GM21529 (cell line): ENCODE results near the gene TDRD10.
"Not testable (repeated sequence)": the region's sequence is repeated elsewhere in the genome, so short reads cannot be mapped to it uniquely, and the experiment has no call there.

ENCODE experiments used
- ATAC-seq: cut with Tn5 transposase; IDR thresholded peaks from one replicate; pipeline ENCODE4 v1.9.1; 2021; ENCODE audit not compliant: unreplicated experiment

Gene TDRD10

DNA sequence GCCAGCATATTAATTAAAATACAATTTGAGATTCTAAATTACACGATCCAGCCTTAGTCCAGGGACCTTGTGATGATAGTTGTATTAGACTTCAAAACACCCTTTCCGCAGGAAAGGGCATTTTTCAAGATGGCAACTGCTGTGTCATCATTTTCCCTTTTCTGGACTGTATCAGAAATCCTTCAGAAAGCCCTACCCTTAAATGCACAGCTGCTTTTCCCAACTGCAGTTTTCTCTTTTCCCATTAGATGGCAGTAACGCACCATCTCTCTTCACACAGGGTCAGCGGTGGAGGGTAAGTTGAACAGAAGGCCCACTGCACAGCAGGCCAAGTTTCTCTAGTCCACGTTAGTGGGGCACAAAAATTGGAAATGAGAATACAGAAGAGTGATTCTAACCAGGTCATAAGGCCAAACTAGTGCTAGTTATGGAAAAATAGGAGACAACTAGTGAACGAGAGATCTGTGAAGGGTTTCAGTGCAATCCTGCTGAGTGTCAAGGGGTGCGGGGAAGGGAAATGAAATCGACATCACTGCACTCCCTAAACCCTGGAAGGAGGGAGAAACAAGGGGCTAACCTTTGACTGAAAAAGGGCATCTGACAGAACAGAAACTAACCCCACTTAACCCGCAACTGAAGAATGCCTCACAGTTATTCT lies 22.1 kb upstream of the TDRD10 start:
- ATAC-seq = no peak

DNA sequence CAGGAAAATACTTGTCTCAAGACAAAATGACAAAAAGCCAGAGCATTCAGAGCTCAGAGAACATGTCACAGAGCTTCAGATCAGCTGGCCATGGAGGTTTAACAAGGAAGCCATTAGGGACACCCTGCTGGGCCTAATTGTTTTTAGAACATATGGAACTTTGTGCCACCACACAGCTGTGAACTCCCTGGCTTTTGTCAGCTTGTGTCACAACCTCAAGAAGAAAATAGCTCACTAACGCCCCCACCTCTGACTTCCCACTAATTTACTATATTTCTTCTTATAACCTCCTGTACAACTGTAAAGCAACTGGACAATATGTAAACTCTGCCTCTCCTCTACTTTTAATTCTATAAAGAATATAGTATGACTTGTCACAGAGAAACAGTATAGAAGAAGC lies 21.0 kb upstream of the TDRD10 start:
- no peak for ATAC-seq

DNA sequence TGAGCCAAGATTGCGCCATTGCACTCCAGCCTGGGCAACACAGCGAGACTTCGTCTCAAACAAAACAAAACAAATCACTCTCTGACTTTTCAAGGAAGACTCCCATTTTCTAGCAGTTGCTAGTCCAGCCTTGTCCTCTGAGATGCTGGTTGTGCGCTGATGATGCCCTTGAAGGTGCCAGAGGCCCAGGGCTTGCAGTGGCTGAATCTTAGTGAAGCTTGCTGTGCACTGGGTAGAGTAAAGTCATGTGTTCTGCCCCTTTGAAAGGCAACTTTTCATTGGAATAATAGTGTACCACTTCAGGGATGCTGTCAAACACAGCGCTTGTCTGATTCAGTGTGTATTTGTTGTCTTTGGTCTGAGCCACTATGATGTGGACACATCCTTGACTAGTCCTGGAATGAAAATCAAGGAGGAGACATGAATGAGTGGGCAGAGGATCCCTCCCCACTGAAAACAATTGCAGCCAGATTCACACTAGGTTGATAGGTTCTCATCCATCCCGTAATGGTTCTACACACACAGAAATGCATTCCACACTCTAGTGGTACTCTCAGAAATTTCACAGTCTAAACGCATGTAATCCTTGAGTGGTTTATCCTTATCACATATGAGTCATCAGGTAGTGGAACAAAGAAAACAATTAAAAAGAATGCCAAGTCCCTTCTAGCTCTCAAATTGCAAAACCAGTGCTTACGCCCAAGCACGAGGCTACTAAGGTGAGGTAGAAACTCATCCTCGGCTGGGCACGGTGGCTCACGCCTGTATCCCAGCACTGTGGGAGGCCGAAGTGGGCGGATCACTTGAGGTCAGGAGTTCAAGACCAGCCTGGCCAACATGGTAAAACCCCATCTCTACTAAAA lies 17.8 kb upstream of the TDRD10 start:
- ATAC-seq = no peak

- no peak for ATAC-seq
These were observed 16.9 kb upstream of the TDRD10 start for GRCh38 chr1:154485106-154485505.

DNA sequence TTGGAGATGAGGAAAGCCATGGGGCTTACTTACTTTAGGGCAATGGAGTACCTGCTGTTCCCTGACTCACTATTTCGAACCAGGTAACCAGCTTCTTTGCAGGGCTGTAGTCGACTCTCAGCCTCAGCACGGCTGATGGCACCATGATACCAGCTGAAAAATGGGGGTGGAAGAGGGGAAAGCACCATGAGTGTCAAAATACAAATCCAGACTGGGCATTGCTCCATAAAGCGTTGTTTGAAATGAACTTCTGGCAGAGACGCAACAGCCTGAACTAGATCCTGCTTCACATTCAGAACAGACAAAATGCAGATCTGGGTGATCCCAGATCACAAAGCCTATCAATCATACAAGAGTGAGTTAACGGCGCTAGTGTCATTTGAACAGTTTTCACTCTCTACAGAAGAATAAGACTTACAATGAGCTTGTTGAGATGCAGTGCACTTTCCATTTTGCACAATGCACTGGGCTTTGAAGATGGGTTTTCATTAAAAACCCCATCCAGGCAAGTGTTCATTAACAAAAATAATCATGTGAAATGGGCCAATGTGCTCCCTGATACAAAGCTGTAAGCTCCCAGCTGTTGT lies 16.0 kb upstream of the TDRD10 start:
- ATAC-seq = no peak

- not testable (repeated sequence) for ATAC-seq
These were observed 15.3 kb upstream of the TDRD10 start for GRCh38 chr1:154486756-154487155.

DNA sequence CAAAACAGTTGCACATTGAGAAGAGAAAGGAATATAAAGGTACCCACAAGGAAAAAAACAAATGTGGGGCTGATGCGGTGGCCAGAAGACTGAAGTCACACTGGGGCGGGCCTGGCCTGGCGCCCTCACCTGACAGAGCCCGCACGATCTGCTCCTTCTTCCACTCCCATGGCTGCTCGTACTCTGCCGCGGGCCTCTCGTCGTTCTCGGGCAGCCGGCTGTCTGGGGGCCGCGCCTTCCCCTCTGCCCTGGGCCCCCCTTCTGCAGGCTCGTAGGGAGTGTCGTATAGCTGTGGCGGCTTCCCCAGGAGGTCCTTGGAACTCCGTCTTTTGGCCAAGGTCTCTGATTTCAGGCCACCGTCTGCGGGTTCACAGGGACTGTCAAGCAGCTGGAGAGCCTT lies 13.1 kb upstream of the TDRD10 start:
- no peak for ATAC-seq

DNA sequence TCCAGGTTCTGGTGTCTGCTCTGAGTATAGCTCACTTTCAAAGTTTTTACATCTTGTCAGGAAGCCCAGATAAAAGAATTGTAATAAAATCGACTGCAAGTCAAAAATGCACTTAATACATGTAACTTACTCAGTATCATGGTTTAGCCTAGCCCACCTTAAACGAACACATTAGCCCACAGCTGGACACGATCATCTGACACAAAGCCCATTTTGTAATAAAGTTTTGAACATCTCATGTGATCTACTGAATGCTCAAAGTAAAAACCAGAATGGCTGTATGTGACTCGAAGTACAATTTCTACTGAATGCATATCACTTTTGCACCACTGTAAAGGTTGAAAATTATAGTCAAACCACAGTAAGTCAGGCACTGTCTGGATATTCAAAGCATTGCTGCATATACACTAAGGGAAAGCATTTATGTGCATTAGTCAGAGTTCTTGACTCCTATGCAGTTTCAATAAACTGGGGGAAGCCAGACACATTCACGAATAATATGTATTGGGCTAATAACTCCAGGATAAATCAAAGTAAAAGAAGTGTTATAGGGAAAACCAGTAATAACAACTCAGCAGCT lies 12.2 kb upstream of the TDRD10 start:
- ATAC-seq = no peak

GRCh38 chr1:154490317-154490716 lies 11.7 kb upstream of the TDRD10 start:
- no peak for ATAC-seq

DNA sequence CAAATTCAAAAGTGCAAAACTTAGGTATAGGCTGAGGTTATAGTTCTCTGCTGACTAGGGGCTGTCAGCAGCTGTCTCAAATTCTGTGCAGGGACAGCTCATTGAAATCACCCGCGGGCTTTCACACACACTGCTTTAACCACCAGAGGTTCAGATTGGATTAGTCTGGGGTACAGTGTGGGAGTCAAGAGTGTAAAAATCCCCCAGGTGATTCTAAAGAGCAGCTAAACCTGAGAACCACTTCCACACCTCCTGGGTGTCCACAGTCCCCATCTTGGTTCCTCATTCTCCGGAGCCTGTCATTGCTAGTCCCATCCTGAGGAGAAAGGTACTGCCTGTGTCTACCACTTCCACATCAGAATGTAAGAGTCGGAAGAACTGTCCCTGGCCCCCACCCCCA lies 9.9 kb upstream of the TDRD10 start:
- ATAC-seq = no peak

- ATAC-seq = no peak
These were observed 8.7 kb upstream of the TDRD10 start for GRCh38 chr1:154493276-154493675.

DNA sequence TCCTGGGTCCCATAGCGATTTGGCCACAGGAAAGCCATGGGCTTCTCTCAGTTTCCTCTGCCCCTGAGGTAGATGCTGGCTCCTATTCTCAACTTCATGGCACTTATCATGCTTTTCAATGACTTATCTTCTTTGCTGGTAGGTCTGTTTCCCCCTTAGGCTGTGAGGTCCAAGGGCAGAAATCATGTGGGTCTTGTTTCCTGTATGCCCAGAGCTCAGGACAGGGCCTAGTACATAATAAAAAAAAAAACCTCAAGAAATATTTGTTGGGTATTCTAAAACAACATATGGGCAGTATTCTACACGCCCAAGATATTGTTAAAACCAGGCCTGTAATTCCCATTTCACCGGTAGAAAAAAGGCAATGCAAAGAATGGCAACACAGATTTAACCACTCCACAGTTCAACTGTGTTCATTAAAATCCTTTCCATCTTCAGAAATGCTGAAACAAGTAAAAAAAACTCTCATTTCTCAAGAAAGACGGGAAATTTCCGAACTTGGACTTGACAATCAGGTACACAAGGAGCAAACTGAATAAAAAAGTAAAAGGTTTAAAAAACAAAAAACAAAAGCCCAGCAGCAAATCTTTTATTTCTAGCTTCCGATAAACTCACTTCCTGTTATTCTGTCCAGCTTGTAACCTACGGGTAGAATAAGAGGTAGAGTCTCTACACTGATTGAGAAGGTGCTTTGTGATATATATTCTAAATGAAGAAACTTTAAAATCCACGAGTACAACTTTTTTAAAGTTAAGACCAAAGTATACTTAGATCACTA lies 6.3 kb upstream of the TDRD10 start:
- no peak for ATAC-seq

DNA sequence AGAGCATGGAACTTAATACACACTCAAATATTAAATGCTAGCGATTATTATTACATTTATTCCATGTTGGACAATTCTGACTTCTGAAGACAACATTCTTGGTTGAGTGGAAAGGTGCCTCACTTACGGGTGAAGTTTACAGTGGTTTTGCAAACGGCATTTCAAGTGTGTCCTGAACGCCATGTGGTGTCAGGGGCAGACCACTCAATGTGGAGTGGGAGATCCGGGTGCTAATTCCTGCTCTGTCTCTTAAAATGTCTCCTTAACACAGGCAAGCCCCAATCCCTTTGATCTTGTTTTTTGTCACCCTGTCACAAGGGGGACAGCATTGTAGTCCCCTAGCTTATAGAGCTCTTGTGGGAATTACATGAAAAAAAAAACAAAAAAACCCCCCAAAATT lies 5.6 kb upstream of the TDRD10 start:
- ATAC-seq = no peak

DNA sequence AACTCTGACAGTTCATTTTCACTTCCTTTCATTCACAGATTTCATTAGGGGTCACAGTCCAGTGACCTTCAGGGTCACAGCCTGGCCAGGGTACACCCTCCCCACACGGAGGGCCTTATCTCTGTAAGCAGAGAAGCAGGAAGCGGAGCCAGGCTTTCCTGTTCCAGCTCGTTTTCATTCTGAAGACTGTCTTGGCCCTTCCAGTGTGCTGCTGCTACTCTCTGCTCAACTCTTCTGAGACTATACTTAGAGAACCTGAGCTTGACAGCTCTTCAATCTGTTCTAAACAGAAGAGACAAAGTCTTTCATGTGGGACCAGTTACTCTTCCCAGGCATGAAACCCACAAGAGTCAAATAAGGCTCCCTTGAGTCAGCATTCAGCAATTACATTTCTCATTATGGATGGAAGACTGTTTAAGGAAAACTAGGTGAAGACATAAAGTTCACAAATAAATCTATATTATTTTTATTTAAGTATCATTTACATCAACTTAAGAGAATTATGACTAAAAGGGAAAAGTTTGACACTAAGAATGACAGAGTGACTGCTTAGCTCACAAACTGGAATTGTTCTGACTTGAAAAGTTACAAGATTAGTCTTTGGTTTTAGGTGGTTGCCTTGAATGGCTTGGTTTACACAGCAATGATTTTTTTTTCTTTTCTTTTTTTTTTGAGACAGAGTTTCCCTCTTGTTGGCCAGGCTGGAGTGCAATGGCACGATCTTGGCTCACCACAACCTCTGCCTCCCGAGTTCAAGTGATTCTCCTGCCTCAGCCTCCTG lies 4.8 kb upstream of the TDRD10 start:
- peak; percentile 50 for ATAC-seq

- ATAC-seq = no peak
These were observed 2.6 kb upstream of the TDRD10 start for GRCh38 chr1:154499446-154499845.

DNA sequence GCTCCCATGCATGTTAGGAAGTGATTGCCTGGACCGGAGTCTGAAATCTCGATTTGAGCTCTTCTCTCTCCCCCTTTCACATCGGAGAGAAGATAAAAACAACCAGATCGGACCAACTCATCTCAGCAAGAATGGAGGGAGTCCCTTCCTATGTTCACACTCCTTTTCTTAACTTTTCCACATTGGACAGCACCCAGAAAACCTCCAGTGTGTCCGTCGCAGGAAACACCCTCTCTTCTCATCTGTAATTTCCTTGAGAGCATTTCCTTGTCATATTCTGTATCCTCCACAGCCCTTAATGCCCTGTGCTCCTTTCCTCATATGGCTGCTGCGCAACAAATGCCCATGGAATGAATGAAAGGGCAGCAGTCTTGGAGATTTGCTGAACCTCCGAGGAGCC lies 1.5 kb upstream of the TDRD10 start:
- no peak for ATAC-seq

DNA sequence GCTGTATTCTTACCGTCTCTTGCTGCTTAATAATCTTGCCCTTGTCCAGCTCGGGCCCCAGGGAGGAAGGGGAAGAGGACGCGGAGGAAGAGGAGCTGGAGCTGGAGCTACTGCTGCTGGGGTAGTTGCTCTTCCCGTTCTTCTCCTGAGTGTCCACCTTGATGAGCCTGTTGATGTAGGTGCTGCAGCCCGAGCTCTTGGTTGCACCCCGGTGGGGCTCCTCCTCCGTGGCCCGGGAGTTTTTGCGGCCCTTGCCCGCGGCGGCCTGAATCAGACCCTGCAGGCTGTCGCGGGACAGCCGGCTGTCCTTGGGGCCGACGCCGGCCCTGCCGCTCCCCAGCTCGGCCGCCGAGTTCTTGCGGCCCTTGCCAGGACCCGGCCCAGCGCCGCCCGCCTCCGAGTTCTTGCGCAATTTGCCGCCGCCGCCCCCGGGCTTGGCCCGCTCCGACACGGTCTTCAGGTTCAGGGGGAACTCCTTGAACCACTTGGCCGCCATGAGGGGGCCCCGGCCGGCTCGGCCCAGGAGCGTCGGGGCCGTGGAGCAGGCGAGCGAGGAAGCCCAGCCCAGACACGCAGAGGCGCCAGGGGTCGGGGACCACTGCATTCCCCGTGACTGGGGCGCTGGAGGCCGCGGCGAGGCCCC lies 475 bp upstream of the TDRD10 start:
- ATAC-seq = no peak

GRCh38 chr1:154502744-154503115 lies 711 bp downstream of the TDRD10 start:
- no peak for ATAC-seq

DNA sequence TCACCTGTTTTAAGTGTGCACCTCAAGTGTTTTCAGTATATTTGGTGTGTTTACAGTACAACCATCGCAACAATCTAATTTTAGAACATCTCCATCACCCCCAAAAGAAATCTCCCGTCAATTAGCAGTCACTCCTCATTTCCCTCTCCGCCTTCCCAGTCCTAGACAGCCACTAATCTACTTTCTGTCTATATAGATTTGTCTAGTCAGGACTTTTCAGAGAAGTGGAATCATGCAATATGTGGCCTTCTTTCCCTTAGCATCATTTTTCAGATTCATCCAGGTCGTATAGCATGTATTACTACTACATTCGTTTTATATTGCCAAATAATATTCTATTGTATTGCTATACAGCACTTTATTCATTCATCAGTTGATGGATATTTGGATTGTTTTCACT lies 1.9 kb downstream of the TDRD10 start:
- ATAC-seq = no peak

DNA sequence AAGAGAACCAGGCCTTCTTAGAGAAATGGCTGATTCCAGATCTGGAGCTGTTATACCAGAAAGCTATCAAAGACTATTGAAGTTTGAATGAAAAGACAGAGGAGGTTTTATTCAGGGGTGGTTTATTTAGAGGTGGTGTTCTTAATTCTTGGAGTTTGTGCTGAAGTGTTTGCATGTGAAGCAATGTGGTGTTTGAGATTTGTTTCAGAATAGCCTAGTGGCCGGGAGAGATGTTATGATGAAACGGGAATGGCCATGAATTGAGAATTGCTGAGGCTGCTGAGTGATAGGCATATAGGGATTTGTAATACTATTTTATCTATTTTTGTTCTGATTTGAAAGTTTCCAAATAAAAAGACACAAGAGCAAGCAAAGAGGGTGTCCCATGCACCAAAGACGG lies 10.7 kb downstream of the TDRD10 start:
- no peak for ATAC-seq
